Thymus (tissue), 2 donors: ENCODE results near the gene BARHL1. TPM values are rescaled to one million over a fixed set of nuclear protein-coding genes. Genes with fewer than 3 reads are reported as not detected.

Experiments used
- polyA plus RNA-seq: library from polyadenylated mRNA; stranded (reverse); fragments of 200-250 nt; gene quantifications from one replicate; pipeline ENCODE4 v1.2.3, GENCODE V29; 2013
- total RNA-seq: library from RNA; stranded (reverse); fragments of 120-200 nt; gene quantifications from one replicate; pipeline ENCODE4 v1.2.4, GENCODE V29; 2013
- donor health status: healthy.

BARHL1 gene
- total and polyA plus RNA-seq, 2 donors: 0.11 TPM; not detected in 1

Other genes with a start within 250 kb of the BARHL1 start
- gene SETX, start 227.6 kb upstream of the BARHL1 start, total RNA-seq: 50.7 TPM
- 43.1 TPM for gene SETX, start 227.6 kb upstream of the BARHL1 start, polyA plus RNA-seq
- 24.9 TPM for gene TTF1, start 175.8 kb upstream of the BARHL1 start, total RNA-seq
- gene TTF1, start 175.8 kb upstream of the BARHL1 start, polyA plus RNA-seq: 29.9 TPM
- gene CFAP77, start 172.4 kb upstream of the BARHL1 start, total RNA-seq: 0.05 TPM
- gene CFAP77, start 172.4 kb upstream of the BARHL1 start, polyA plus RNA-seq: 0.11 TPM
- 9.9 TPM for gene DDX31, start 87.4 kb downstream of the BARHL1 start, total RNA-seq
- gene DDX31, start 87.4 kb downstream of the BARHL1 start, polyA plus RNA-seq: 11.8 TPM
- gene GTF3C4, start 87.9 kb downstream of the BARHL1 start, total RNA-seq: 9.2 TPM
- 4.7 TPM for gene GTF3C4, start 87.9 kb downstream of the BARHL1 start, polyA plus RNA-seq